Activated B cell treated with CpG ODN at 0.5 μM for 24 hours (primary cell): ENCODE results near the gene RBPMS2. TPM values are rescaled to one million over a fixed set of nuclear protein-coding genes. Genes with fewer than 3 reads are reported as not detected.
"Not testable (repeated sequence)": the region's sequence is repeated elsewhere in the genome, so short reads cannot be mapped to it uniquely, and the experiment has no call there.

Source experiments
- ATAC-seq: fragments of 200-7000 bp; cut with Tn5 transposase; one replicate; pipeline ENCODE4 v1.10.0; 2021; ENCODE audit warnings: low read depth, mild to moderate bottlenecking, moderate library complexity
- CTCF ChIA-PET: fragments of 350-600 bp; sonication (Branson Sonifier 250); formaldehyde crosslinking; loops from one replicate; lab custom pipeline; 2021; ENCODE audit warnings: antibody characterized with exemption; lab: Charles Lee
- POLR2A ChIA-PET: fragments of 350-600 bp; sonication (Branson Sonifier 250); formaldehyde crosslinking; loops from one replicate; lab custom pipeline; 2021; ENCODE audit warnings: antibody characterized with exemption; lab: Charles Lee
- DNase-seq: peaks from one replicate; pipeline ENCODE4 v3.0.0; 2022
- H3K27ac Mint-ChIP-seq: one replicate; pipeline ENCODE4 v1.8.0; 2020; ENCODE audit warnings: mixed read lengths
- H3K27me3 Mint-ChIP-seq: one replicate; pipeline ENCODE4 v1.8.0; 2021; ENCODE audit warnings: mixed read lengths
- H3K36me3 Mint-ChIP-seq: one replicate; pipeline ENCODE4 v1.8.0; 2021; ENCODE audit warnings: low read depth, mixed read lengths
- H3K4me1 Mint-ChIP-seq: one replicate; pipeline ENCODE4 v1.8.0; 2021; ENCODE audit warnings: mixed read lengths
- H3K4me3 Mint-ChIP-seq: one replicate; pipeline ENCODE4 v1.8.0; 2020; ENCODE audit warnings: mild to moderate bottlenecking, mixed read lengths
- H3K9me3 Mint-ChIP-seq: one replicate; pipeline ENCODE4 v1.8.0; 2020; ENCODE audit warnings: mixed read lengths
- intact Hi-C: fragments of 100-400 bp; cut with micrococcal nuclease; formaldehyde crosslinking; loops from one replicate; pipeline ENCODE4 v1.15.1; 2024
- total RNA-seq: library from RNA; stranded (reverse); gene quantifications from 2 replicates; pipeline ENCODE4 v1.2.3, GENCODE V29; 2022
- TF ChIP-seq, protein P1 (sequence below): fragments of 200-600 bp; IDR thresholded peaks from one replicate; pipeline ENCODE4 v1.8.0; 2022; ENCODE audit warnings: antibody characterized with exemption, mild to moderate bottlenecking

The RBPMS2 gene
- total RNA-seq, 1 donor from 2014 or later = 0.93 TPM

DNA sequence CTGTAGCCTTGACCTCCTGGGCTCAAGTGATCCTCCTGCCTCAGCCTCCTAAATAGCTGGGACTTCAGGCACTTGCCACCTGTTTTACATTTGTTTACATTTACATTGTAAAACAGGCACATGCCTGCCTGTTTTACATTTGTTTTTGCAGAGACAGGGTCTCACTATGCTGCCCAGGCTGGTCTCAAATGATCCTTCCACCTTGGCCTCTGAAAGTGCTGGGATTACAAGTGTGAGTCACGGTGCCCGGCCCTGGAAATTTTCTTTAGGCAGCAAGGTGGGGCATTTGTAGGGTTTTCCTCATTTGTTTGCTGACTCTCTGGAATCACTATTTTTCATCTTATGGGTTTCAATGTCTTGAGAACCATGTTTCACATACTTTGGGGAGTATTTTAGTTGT lies 25.1 kb upstream of the RBPMS2 start:
- POLR2A ChIA-PET = interaction anchor here (0.9 kb wide), 1 partner anchor 15 kb away, joined by 3 read pairs; no protein-coding TSS in a partner anchor
- no peaks in the 10 kb centered on the region for H3K36me3 Mint-ChIP-seq
- intact Hi-C loops = no loop called here
- H3K9me3 Mint-ChIP-seq = no peaks in the 10 kb centered on the region
- TF ChIP-seq, protein P1, sequence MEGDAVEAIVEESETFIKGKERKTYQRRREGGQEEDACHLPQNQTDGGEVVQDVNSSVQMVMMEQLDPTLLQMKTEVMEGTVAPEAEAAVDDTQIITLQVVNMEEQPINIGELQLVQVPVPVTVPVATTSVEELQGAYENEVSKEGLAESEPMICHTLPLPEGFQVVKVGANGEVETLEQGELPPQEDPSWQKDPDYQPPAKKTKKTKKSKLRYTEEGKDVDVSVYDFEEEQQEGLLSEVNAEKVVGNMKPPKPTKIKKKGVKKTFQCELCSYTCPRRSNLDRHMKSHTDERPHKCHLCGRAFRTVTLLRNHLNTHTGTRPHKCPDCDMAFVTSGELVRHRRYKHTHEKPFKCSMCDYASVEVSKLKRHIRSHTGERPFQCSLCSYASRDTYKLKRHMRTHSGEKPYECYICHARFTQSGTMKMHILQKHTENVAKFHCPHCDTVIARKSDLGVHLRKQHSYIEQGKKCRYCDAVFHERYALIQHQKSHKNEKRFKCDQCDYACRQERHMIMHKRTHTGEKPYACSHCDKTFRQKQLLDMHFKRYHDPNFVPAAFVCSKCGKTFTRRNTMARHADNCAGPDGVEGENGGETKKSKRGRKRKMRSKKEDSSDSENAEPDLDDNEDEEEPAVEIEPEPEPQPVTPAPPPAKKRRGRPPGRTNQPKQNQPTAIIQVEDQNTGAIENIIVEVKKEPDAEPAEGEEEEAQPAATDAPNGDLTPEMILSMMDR = no peak
- H3K27ac Mint-ChIP-seq = no peak overlapping the region
- DNase-seq (no peak), ATAC-seq (no peak)
- H3K4me3 Mint-ChIP-seq = no peak overlapping the region
- H3K4me1 Mint-ChIP-seq = peaks cover 3% of the 10 kb centered on the region
- CTCF ChIA-PET = interaction anchor here (0.6 to 2.4 kb wide), 5 partner anchors 9 to 464 kb away, joined by 3 to 8 read pairs (median 4); no protein-coding TSS in a partner anchor
- no peaks in the 10 kb centered on the region for H3K27me3 Mint-ChIP-seq

DNA sequence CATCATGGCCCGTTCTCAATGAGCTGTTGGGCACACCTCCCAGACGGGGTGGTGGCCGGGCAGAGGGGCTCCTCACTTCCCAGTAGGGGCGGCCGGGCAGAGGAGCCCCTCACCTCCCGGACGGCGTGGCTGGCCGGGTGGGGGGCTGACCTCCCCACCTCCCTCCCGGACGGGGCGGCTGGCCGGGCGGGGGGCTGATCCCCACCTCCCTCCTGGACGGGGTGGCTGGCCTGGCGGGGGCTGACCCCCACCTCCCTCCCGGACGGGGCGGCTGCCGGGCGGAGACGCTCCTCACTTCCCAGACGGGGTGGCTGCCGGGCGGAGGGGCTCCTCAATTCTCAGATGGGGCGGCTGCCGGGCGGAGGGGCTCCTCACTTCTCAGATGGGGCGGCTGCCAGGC lies 23.5 kb upstream of the RBPMS2 start:
- ATAC-seq, H3K9me3 Mint-ChIP-seq, H3K4me1 Mint-ChIP-seq, H3K27ac Mint-ChIP-seq, H3K4me3 Mint-ChIP-seq, DNase-seq, intact Hi-C loops, CTCF ChIA-PET, H3K36me3 Mint-ChIP-seq, POLR2A ChIA-PET, H3K27me3 Mint-ChIP-seq: not testable (repeated sequence)

DNA sequence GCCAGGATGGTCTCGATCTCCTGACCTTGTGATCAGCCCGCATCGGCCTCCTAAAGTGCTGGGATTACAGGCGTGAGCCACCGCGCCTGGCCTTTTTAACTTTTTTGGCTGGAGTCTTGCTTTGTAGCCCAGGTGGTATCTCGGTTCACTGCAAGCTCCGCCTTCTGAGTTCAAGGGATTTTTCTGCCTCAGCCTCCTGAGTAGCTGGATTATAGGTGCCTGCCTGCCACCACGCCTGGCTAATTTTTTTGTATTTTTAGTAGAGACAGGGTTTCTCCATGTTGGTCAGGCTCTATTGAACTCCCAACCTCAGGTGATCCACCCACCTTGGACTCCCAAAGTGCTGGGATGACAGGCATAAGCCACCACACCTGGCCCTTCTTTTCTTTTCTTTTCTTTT lies 20.5 kb upstream of the RBPMS2 start:
- H3K27me3 Mint-ChIP-seq, POLR2A ChIA-PET, H3K36me3 Mint-ChIP-seq, DNase-seq, H3K4me1 Mint-ChIP-seq, H3K9me3 Mint-ChIP-seq, ATAC-seq, intact Hi-C loops, CTCF ChIA-PET, H3K4me3 Mint-ChIP-seq, H3K27ac Mint-ChIP-seq: not testable (repeated sequence)

DNA sequence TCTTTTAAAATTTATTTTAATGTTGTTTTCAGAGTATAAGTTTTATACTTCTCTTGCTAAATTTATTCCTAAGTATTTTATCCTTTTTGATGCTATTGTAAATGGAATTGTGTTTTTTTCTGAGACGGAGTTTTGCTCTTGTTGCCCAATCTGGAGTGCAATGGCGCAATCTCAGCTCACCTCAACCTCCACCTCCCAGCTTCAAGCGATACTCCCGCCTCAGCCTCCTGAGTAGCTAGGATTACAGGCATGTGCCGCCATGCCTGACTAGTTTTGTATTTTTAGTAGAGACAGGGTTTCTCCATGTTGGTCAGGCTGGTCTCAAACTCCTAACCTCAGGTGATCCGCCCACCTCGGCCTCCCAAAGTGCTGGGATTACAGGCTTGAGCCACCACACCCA lies 19.9 kb upstream of the RBPMS2 start:
- CTCF ChIA-PET, H3K36me3 Mint-ChIP-seq, POLR2A ChIA-PET, H3K27me3 Mint-ChIP-seq, intact Hi-C loops, H3K27ac Mint-ChIP-seq, DNase-seq, H3K4me3 Mint-ChIP-seq, H3K4me1 Mint-ChIP-seq, ATAC-seq, H3K9me3 Mint-ChIP-seq: not testable (repeated sequence)

DNA sequence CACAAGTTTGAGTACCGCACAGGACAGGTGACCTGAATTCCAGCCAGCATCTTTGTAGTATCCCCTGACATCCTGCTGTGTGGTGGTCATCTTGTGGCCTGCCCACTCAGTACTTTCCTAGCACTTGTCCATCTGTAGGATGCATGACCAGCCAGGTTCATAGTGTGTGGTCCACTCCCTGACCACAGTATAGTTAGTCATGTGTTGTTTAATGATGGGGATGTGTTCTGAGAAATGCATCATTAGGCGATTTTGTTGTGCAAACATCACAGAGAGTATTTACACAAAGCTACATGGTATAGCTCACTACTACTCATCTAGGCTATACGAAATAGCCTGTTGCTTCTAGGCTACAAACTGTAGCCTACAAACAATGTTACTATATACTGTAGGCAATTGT lies 16.9 kb upstream of the RBPMS2 start:
- TF ChIP-seq, protein P1 = no peak
- CTCF ChIA-PET = no interaction called here
- DNase-seq (no peak), ATAC-seq (no peak)
- Mint-ChIP-seq H3K4me3 (no peak overlapping the region), H3K4me1 (no peaks in the 10 kb centered on the region), H3K9me3 (no peaks in the 10 kb centered on the region), H3K36me3 (no peaks in the 10 kb centered on the region), H3K27me3 (no peaks in the 10 kb centered on the region), H3K27ac (no peak overlapping the region)
- intact Hi-C loops = no loop called here
- POLR2A ChIA-PET = no interaction called here

DNA sequence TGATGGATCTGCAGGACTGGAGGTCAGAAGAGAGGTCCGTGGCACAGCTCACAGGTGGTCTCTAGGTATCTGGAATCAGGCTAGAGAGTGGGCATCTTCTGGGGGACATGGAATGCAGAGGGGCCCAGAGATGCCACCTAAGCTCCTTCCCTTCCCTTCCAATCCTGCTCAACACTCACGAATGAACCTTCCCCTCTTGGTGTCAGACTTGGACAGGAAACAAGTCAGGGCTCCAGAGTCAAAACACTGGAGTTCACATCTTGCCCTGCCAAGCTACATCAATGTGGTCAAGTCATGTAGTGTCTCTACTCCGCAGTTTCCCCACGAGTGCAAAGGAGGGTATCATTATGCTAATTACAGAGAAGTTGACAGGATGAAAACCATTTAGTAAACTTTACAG lies 16.0 kb upstream of the RBPMS2 start:
- CTCF ChIA-PET = no interaction called here
- no peak for ATAC-seq
- TF ChIP-seq, protein P1 = no peak
- Mint-ChIP-seq H3K4me1 (no peaks in the 10 kb centered on the region), H3K27me3 (no peaks in the 10 kb centered on the region), H3K4me3 (no peak overlapping the region), H3K36me3 (no peaks in the 10 kb centered on the region), H3K9me3 (no peaks in the 10 kb centered on the region), H3K27ac (no peak overlapping the region)
- no peak for DNase-seq
- POLR2A ChIA-PET = no interaction called here
- intact Hi-C loops = no loop called here

DNA sequence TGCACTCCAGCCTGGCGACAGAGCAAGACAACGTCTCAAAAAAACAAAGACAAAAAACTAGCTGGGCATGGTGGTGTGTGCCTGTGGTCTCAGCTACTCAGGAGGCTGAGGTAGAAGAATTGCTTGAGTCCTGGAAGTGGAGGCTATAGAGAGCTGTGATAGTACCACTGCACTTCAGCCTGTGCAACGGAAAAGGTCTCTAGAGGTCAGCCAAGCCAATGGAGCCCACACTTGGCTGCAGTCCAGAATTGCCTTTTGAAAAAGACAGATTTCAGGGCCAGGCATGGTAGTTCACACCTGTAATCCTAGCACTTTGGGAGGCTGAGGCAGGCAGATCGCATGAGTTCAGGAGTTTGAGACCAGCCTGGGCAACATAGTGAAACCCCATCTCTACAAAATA lies 8.4 kb upstream of the RBPMS2 start:
- DNase-seq (no peak), ATAC-seq (no peak)
- POLR2A ChIA-PET = no interaction called here
- H3K4me3 Mint-ChIP-seq = no peak overlapping the region
- TF ChIP-seq, protein P1 = no peak
- peaks cover 3% of the 10 kb centered on the region for H3K27me3 Mint-ChIP-seq
- H3K36me3 Mint-ChIP-seq = no peaks in the 10 kb centered on the region
- H3K4me1 Mint-ChIP-seq = peaks cover 13% of the 10 kb centered on the region
- CTCF ChIA-PET = interaction anchor here (1.0 to 1.2 kb wide), 2 partner anchors 26 to 56 kb away, joined by 3 to 5 read pairs; no protein-coding TSS in a partner anchor
- intact Hi-C loops = no loop called here
- no peak overlapping the region for H3K27ac Mint-ChIP-seq
- no peaks in the 10 kb centered on the region for H3K9me3 Mint-ChIP-seq
